ENCODE measurements around the gene PHKA2. TPM values are rescaled to one million over a fixed set of nuclear protein-coding genes. Genes with fewer than 3 reads are reported as not detected.
"Not testable (repeated sequence)": the region's sequence is repeated elsewhere in the genome, so short reads cannot be mapped to it uniquely, and the experiment has no call there.

PHKA2 gene
- total RNA-seq, 4 donors from 2014 or later: 16.5 to 39.7 (median 24.8) TPM

DNA sequence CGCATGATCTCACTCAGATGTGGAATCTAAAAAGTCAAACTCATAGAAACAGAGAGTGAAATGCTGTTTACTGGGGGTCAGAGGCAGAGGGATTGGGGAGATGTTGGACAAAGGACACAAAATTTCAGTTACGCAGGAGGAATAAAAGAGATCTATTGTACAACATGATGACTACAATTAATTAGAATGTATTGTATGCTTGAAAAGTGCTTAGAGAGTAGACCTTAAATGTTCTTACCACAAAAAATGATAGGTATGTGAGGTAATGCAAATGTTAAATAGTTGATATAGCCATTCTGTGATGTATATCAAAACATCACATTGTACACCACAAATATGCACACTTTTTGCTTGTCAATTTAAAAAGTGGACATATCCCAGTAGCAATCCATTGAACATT is 36.1 kb upstream of the PHKA2 start:
- TF ChIP-seq POLR2AphosphoS5 (IDR thresholded peaks at IDR 0.05) (no peak), EP300 (IDR thresholded peaks at IDR 0.05) (no peak), CTCF (IDR thresholded peaks at IDR 0.05) (no peak), POLR2A (IDR thresholded peaks at IDR 0.05) (no peak)
- no peak for DNase-seq (ENCODE audit: low spot score in 2 of 2)
- no peaks in the 10 kb centered on the region for H3K36me3 ChIP-seq

GRCh38 chrX:19017271-19017670 is 33.4 kb upstream of the PHKA2 start:
- Histone ChIP-seq H3K4me3 (no peak overlapping the region), H3K27me3 (no peaks in the 10 kb centered on the region), H3K9me3 (no peaks in the 10 kb centered on the region), H3K36me3 (no peaks in the 10 kb centered on the region), H3K4me1 (no peaks in the 10 kb centered on the region), H3K27ac (no peak overlapping the region)
- DNase-seq (ENCODE audit: low spot score in 2 of 2): no peak
- TF ChIP-seq EP300 (IDR thresholded peaks at IDR 0.05) (no peak), POLR2A (IDR thresholded peaks at IDR 0.05) (no peak), POLR2AphosphoS5 (IDR thresholded peaks at IDR 0.05) (no peak), CTCF (IDR thresholded peaks at IDR 0.05) (no peak)
- WGBS: 52% methylated on average over 3 of the region's 3 CpGs

More for the DNA sequence above, 36.1 kb upstream of the PHKA2 start:
- WGBS: 92% methylated on average over 2 of the region's 2 CpGs
- H3K27ac ChIP-seq: no peak overlapping the region
- H3K9me3 ChIP-seq: no peaks in the 10 kb centered on the region
- H3K27me3 ChIP-seq: no peaks in the 10 kb centered on the region
- H3K4me1 ChIP-seq: no peaks in the 10 kb centered on the region
- H3K4me3 ChIP-seq: no peak overlapping the region

GRCh38 chrX:19016614-19017013 is 32.7 kb upstream of the PHKA2 start:
- H3K9me3 ChIP-seq; H3K4me1 ChIP-seq; H3K36me3 ChIP-seq; H3K27ac ChIP-seq; H3K27me3 ChIP-seq; H3K4me3 ChIP-seq; DNase-seq (ENCODE audit: low spot score in 2 of 2): not testable (repeated sequence)
- WGBS: 91% methylated on average over 5 of the region's 8 CpGs

GRCh38 chrX:19007868-19008267 is 24.0 kb upstream of the PHKA2 start:
- H3K27ac ChIP-seq: no peak overlapping the region
- 87% methylated on average over 4 of the region's 4 CpGs for WGBS
- no peaks in the 10 kb centered on the region for H3K36me3 ChIP-seq
- H3K27me3 ChIP-seq: no peaks in the 10 kb centered on the region
- H3K9me3 ChIP-seq: no peaks in the 10 kb centered on the region
- no peak overlapping the region for H3K4me3 ChIP-seq
- no peaks in the 10 kb centered on the region for H3K4me1 ChIP-seq
- DNase-seq (ENCODE audit: low spot score in 2 of 2): no peak
- no peak for TF ChIP-seq POLR2A (IDR thresholded peaks at IDR 0.05)
- TF ChIP-seq CTCF (IDR thresholded peaks at IDR 0.05): no peak
- no peak for TF ChIP-seq EP300 (IDR thresholded peaks at IDR 0.05)
- no peak for TF ChIP-seq POLR2AphosphoS5 (IDR thresholded peaks at IDR 0.05)

GRCh38 chrX:19007011-19007410 is 23.1 kb upstream of the PHKA2 start:
- 88% methylated on average over 7 of the region's 7 CpGs for WGBS
- no peaks in the 10 kb centered on the region for H3K36me3 ChIP-seq
- TF ChIP-seq EP300 (IDR thresholded peaks at IDR 0.05) (no peak), POLR2AphosphoS5 (IDR thresholded peaks at IDR 0.05) (no peak), POLR2A (IDR thresholded peaks at IDR 0.05) (no peak), CTCF (IDR thresholded peaks at IDR 0.05) (no peak)
- H3K27me3 ChIP-seq: no peaks in the 10 kb centered on the region
- no peak for DNase-seq (ENCODE audit: low spot score in 2 of 2)
- no peak overlapping the region for H3K4me3 ChIP-seq
- H3K9me3 ChIP-seq: no peaks in the 10 kb centered on the region
- H3K27ac ChIP-seq: no peak overlapping the region
- no peaks in the 10 kb centered on the region for H3K4me1 ChIP-seq

- Histone ChIP-seq H3K9me3 (no peaks in the 10 kb centered on the region), H3K27me3 (no peaks in the 10 kb centered on the region), H3K4me1 (no peaks in the 10 kb centered on the region), H3K27ac (no peak overlapping the region), H3K4me3 (no peak overlapping the region), H3K36me3 (no peaks in the 10 kb centered on the region)
- no peak for DNase-seq (ENCODE audit: low spot score in 2 of 2)
- no peak for TF ChIP-seq POLR2AphosphoS5 (IDR thresholded peaks at IDR 0.05)
- TF ChIP-seq CTCF (IDR thresholded peaks at IDR 0.05): no peak
- no peak for TF ChIP-seq POLR2A (IDR thresholded peaks at IDR 0.05)
- TF ChIP-seq EP300 (IDR thresholded peaks at IDR 0.05): no peak
- WGBS: 78% methylated on average over 4 of the region's 4 CpGs
Measured at GRCh38 chrX:19005909-19006308, 22.0 kb upstream of the PHKA2 start.

All from suprapubic skin (tissue), 4 donors.